Measurements from ENCODE around the gene SRP14. TPM values are rescaled to one million over a fixed set of nuclear protein-coding genes. Genes with fewer than 3 reads are reported as not detected.
A peak's percentile ranks its signal among the peaks of the same experiment; 100 is the strongest.
"Not testable (repeated sequence)": the region's sequence is repeated elsewhere in the genome, so short reads cannot be mapped to it uniquely, and the experiment has no call there.

SRP14 gene
- total RNA-seq, 1 experiment from 2014 or later: 200 TPM

DNA sequence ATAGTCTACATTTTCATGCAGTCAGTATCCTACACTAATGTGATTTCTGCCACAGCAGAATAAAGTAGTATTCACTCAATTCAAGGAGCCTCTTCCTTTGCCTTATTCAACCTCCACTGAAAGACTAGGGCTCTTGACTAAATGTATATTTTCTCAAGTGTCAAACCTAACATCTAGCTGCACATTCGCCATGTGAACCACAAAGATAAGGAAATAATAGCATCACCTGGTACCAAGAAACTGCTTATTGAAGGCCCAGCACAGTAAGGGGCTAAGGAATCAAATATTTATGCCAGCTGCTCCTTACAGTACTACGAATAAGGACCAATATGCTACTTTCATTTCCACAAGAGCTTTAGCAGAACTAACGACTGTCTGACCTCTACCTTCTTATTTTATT is 1.3 kb downstream of the SRP14 start:
- Histone ChIP-seq H2AFZ (ENCODE audit: low read length) (no peak overlapping the region), H3K9me3 (ENCODE audit: control insufficient read depth, low read depth, low read length) (no peaks in the 10 kb centered on the region), H4K91ac (ENCODE audit: insufficient read length, low read depth, low read length) (no peak overlapping the region), H4K20me1 (ENCODE audit: control insufficient read depth, insufficient read depth, insufficient read length) (no peaks in the 10 kb centered on the region), H3K27ac (ENCODE audit: insufficient read length, low read depth, low read length) (no peak overlapping the region), H3K23me2 (ENCODE audit: insufficient read length, low read depth, low read length, poor library complexity, severe bottlenecking) (peaks cover 3% of the 10 kb centered on the region), H2BK12ac (ENCODE audit: insufficient read length, low read depth, low read length) (no peak overlapping the region), H3T11ph (ENCODE audit: low read length) (no peak overlapping the region), H3K14ac (ENCODE audit: insufficient read depth, low read length) (no peak overlapping the region), H3K18ac (ENCODE audit: insufficient read length, low read depth, low read length) (no peak overlapping the region), H3K4me1 (ENCODE audit: insufficient read depth, low read length) (no peaks in the 10 kb centered on the region), H3K56ac (ENCODE audit: insufficient read length, low read depth, low read length) (no peak overlapping the region), H3K79me2 (ENCODE audit: insufficient read depth, low read length) (peaks cover 5% of the 10 kb centered on the region; the same call in 1 of the 2 replicates), H3K4ac (ENCODE audit: low read depth, low read length) (no peak overlapping the region), H2BK15ac (ENCODE audit: low read depth, low read length) (no peak overlapping the region), H2BK20ac (ENCODE audit: low read depth, low read length, poor library complexity, severe bottlenecking) (no peak overlapping the region), H3K79me1 (ENCODE audit: insufficient read depth, low read depth, low read length, poor library complexity, severe bottlenecking) (no peaks in the 10 kb centered on the region), H3K23ac (ENCODE audit: insufficient read length, low read depth, low read length) (no peak overlapping the region), H2AK5ac (ENCODE audit: insufficient read length, low read length) (no peak overlapping the region), H3K9ac (ENCODE audit: extremely low read depth, insufficient read length, low read length) (peak overlapping the region; percentile 78), H4K8ac (replicated peaks; ENCODE audit: insufficient read length, low read depth, low read length) (no peak overlapping the region), H3K27me3 (ENCODE audit: insufficient read depth, low read length) (no peaks in the 10 kb centered on the region), H2BK5ac (ENCODE audit: insufficient read length, low read length) (no peak overlapping the region), H4K5ac (ENCODE audit: insufficient read length, low read depth, low read length) (no peak overlapping the region), H3K4me2 (ENCODE audit: insufficient read depth, insufficient read length, low read length) (peak overlapping the region; percentile 70), H2BK120ac (ENCODE audit: low read depth, low read length, poor library complexity, severe bottlenecking) (no peak overlapping the region)
- WGBS (ENCODE audit: extremely low coverage, insufficient read length, low lambda C conversion rate): no CpG with 5 or more reads among the region's 3 CpGs
- TF ChIP-seq, protein P1, sequence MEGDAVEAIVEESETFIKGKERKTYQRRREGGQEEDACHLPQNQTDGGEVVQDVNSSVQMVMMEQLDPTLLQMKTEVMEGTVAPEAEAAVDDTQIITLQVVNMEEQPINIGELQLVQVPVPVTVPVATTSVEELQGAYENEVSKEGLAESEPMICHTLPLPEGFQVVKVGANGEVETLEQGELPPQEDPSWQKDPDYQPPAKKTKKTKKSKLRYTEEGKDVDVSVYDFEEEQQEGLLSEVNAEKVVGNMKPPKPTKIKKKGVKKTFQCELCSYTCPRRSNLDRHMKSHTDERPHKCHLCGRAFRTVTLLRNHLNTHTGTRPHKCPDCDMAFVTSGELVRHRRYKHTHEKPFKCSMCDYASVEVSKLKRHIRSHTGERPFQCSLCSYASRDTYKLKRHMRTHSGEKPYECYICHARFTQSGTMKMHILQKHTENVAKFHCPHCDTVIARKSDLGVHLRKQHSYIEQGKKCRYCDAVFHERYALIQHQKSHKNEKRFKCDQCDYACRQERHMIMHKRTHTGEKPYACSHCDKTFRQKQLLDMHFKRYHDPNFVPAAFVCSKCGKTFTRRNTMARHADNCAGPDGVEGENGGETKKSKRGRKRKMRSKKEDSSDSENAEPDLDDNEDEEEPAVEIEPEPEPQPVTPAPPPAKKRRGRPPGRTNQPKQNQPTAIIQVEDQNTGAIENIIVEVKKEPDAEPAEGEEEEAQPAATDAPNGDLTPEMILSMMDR (conservative IDR thresholded peaks at IDR 0.05): no peak
- peaks cover 18 to 52% (median 47%) of the 10 kb centered on the region in 3 experiments; a peak in 6 of 7 replicates for H3K36me3 Mint-ChIP-seq (ENCODE audit: insufficient read depth in 1 of 3, low read depth in 3 of 3)
- peaks cover 18 to 20% of the 10 kb centered on the region in 2 experiments for H3K4me1 Mint-ChIP-seq
- DNase-seq: no peak
- H3K4me3 Mint-ChIP-seq: peak overlapping the region; percentile 93 to 96
- H3K27me3 Mint-ChIP-seq (ENCODE audit: low read depth): no peaks in the 10 kb centered on the region
- H3K9me3 Mint-ChIP-seq: no peaks in the 10 kb centered on the region
- peak overlapping the region in 2 of 3 experiments; percentile 97 to 99; a peak in 1 of 7 replicates for H3K27ac Mint-ChIP-seq

DNA sequence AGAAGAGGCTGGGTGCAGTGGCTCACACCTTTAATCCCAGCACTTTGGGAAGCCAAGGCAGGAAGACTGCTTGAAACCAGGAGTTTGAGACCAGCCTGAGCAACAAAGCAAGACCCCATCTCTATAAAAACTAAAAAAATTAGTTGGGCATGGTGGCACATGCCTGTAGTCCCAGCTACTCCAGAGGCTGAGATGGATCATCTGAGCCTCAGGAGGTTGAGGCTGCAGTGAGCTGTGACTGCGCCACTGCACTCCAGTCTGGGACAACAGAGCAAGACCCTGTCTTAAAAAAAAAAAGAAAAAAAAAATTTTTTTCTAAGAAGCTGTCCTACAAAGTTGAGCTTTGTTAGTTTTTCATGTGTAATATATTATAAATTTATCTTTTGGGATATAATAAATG is 3.8 kb downstream of the SRP14 start:
- H3K23me2 ChIP-seq (ENCODE audit: insufficient read length, low read depth, low read length, poor library complexity, severe bottlenecking); H3K14ac ChIP-seq (ENCODE audit: insufficient read depth, low read length); H4K91ac ChIP-seq (ENCODE audit: insufficient read length, low read depth, low read length); H3K4ac ChIP-seq (ENCODE audit: low read depth, low read length); H2AK5ac ChIP-seq (ENCODE audit: insufficient read length, low read length); H2BK12ac ChIP-seq (ENCODE audit: insufficient read length, low read depth, low read length); H3K27me3 ChIP-seq (ENCODE audit: insufficient read depth, low read length); DNase-seq; H2BK15ac ChIP-seq (ENCODE audit: low read depth, low read length); H3K27me3 Mint-ChIP-seq (ENCODE audit: low read depth); H2AFZ ChIP-seq (ENCODE audit: low read length); H3K4me2 ChIP-seq (ENCODE audit: insufficient read depth, insufficient read length, low read length); H4K5ac ChIP-seq (ENCODE audit: insufficient read length, low read depth, low read length); H4K20me1 ChIP-seq (ENCODE audit: control insufficient read depth, insufficient read depth, insufficient read length); H3K79me2 ChIP-seq (ENCODE audit: insufficient read depth, low read length); H2BK20ac ChIP-seq (ENCODE audit: low read depth, low read length, poor library complexity, severe bottlenecking); H3K4me3 Mint-ChIP-seq; H3K9ac ChIP-seq (ENCODE audit: extremely low read depth, insufficient read length, low read length); H3K27ac Mint-ChIP-seq; H3K9me3 Mint-ChIP-seq; H3K27ac ChIP-seq (ENCODE audit: insufficient read length, low read depth, low read length); H3K18ac ChIP-seq (ENCODE audit: insufficient read length, low read depth, low read length); H3T11ph ChIP-seq (ENCODE audit: low read length); H3K23ac ChIP-seq (ENCODE audit: insufficient read length, low read depth, low read length); H3K4me1 ChIP-seq (ENCODE audit: insufficient read depth, low read length); H4K8ac ChIP-seq (replicated peaks; ENCODE audit: insufficient read length, low read depth, low read length); H3K9me3 ChIP-seq (ENCODE audit: control insufficient read depth, low read depth, low read length); H3K79me1 ChIP-seq (ENCODE audit: insufficient read depth, low read depth, low read length, poor library complexity, severe bottlenecking); H3K56ac ChIP-seq (ENCODE audit: insufficient read length, low read depth, low read length); H2BK5ac ChIP-seq (ENCODE audit: insufficient read length, low read length); H2BK120ac ChIP-seq (ENCODE audit: low read depth, low read length, poor library complexity, severe bottlenecking): not testable (repeated sequence)
- H3K36me3 Mint-ChIP-seq (ENCODE audit: insufficient read depth in 1 of 3, low read depth in 3 of 3): peaks cover 25 to 75% (median 66%) of the 10 kb centered on the region in 3 experiments
- peaks cover 15 to 18% of the 10 kb centered on the region in 2 experiments for H3K4me1 Mint-ChIP-seq
- WGBS (ENCODE audit: extremely low coverage, insufficient read length, low lambda C conversion rate): no CpG with 5 or more reads among the region's 1 CpG
